Measurements from ENCODE around the gene CNGB1.

DNA sequence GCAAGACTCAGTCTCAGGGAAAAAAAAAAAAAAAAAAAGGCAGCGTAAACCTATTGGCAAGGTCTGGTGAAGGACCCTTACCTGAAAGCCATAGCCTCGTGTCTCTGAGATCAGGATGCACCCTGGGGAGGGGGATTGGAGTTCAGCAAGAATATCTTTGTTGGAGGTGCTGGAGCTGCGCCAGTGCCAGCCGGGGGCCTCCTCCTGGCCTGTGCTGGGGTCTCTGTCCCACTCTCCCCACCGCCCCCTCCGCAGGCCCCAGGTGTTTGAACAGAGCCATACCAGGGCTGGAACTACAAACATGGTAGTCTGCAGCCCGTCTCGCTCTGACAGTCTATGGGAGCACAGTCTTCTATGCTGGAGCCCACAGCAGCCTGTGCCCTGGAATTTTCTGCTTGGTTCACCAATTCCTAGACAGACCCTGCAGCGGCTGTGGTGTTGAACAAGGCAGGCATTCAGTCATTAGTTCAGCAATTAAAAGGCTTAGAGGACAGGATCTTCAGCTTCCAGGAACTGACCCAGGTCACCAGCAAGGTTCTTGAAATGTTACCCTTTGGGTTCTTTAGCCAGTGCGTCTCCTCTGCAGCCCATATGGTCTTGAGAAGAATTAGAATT, 126.4 kb downstream of the CNGB1 start:
- TF ChIP-seq, protein P1, sequence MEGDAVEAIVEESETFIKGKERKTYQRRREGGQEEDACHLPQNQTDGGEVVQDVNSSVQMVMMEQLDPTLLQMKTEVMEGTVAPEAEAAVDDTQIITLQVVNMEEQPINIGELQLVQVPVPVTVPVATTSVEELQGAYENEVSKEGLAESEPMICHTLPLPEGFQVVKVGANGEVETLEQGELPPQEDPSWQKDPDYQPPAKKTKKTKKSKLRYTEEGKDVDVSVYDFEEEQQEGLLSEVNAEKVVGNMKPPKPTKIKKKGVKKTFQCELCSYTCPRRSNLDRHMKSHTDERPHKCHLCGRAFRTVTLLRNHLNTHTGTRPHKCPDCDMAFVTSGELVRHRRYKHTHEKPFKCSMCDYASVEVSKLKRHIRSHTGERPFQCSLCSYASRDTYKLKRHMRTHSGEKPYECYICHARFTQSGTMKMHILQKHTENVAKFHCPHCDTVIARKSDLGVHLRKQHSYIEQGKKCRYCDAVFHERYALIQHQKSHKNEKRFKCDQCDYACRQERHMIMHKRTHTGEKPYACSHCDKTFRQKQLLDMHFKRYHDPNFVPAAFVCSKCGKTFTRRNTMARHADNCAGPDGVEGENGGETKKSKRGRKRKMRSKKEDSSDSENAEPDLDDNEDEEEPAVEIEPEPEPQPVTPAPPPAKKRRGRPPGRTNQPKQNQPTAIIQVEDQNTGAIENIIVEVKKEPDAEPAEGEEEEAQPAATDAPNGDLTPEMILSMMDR (IDR thresholded peaks at IDR 0.05): no peak
- TF ChIP-seq POLR2AphosphoS5 (IDR thresholded peaks at IDR 0.05): no peak
